Testis (tissue), 2 donors: ENCODE results near the gene KDM1A.

Experiments used
- POLR2A ChIP-seq: fragments of 450-650 bp; IDR thresholded peaks from one replicate; pipeline ENCODE4 v1.6.1; 2017; ENCODE audit warnings: antibody characterized with exemption, mild to moderate bottlenecking, moderate library complexity
- TF ChIP-seq, protein P1 (sequence below), 3 experiments: fragments of 450-650 bp in 2 of 3; fragments of 200-600 bp in 1 of 3; sonication (generic) in 1 of 3; IDR thresholded peaks; one replicate each; pipeline ENCODE4 v1.5.1; 2016 to 2019; ENCODE audit warnings: antibody characterized with exemption in 3 of 3, mild to moderate bottlenecking in 2 of 3, moderate library complexity in 1 of 3

- TF ChIP-seq, protein P1, sequence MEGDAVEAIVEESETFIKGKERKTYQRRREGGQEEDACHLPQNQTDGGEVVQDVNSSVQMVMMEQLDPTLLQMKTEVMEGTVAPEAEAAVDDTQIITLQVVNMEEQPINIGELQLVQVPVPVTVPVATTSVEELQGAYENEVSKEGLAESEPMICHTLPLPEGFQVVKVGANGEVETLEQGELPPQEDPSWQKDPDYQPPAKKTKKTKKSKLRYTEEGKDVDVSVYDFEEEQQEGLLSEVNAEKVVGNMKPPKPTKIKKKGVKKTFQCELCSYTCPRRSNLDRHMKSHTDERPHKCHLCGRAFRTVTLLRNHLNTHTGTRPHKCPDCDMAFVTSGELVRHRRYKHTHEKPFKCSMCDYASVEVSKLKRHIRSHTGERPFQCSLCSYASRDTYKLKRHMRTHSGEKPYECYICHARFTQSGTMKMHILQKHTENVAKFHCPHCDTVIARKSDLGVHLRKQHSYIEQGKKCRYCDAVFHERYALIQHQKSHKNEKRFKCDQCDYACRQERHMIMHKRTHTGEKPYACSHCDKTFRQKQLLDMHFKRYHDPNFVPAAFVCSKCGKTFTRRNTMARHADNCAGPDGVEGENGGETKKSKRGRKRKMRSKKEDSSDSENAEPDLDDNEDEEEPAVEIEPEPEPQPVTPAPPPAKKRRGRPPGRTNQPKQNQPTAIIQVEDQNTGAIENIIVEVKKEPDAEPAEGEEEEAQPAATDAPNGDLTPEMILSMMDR (IDR thresholded peaks at IDR 0.05), result no peak
- no peak for TF ChIP-seq POLR2A
Measured at GRCh38 chr1:23023174-23023845, 4.0 kb downstream of the KDM1A start.
